ENCODE results near the gene TMEM201.
"Not testable (repeated sequence)": the region's sequence is repeated elsewhere in the genome, so short reads cannot be mapped to it uniquely, and the experiment has no call there.

The TMEM201 gene

GRCh38 chr1:9588551-9589143, at the start of gene TMEM201:
Gene TMEM201, plus strand, starts transcription at chr1:9588911. Its CDS starts 20 bp downstream, at chr1:9588931.
- peak; percentile 87 for DNase-seq

DNA sequence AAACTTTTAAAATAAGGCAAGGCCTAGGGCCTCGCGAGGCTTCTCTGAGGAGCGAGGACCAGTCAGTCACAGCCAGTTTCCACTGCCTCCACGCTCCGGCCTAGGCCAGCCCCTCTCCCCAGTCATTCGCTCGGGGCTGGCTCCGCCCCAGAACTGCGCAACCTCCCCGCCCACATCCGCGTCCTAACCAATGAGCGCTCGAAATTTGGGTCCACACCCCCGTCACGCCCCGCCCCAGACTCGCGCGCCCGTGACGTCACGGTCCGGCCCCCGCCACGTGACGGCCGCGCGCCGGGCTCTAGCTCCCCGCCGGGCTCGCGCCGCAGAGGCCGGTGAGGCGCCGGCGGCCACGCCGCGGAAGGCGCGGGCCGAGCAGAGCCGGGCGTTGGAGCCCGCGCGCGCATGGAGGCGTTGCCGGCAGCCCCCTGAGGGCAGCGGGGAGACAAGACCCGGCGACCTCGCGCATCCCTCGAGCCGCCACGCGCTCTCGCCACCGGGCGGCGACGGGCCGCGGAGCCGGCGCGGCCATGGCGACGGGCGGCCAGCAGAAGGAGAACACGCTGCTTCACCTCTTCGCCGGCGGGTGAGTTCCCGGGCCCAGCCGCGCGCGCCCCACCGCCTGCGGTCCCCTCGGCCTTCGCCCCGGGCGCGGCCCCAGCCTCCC, 49.4 kb upstream of the TMEM201 start, which contains the start of gene SLC25A33:
TSS of gene SLC25A33 (plus strand) at position 301 of the 664 bp plus-strand sequence. CDS start at position 528, 227 bp downstream.
- DNase-seq: peak; percentile 95

DNA sequence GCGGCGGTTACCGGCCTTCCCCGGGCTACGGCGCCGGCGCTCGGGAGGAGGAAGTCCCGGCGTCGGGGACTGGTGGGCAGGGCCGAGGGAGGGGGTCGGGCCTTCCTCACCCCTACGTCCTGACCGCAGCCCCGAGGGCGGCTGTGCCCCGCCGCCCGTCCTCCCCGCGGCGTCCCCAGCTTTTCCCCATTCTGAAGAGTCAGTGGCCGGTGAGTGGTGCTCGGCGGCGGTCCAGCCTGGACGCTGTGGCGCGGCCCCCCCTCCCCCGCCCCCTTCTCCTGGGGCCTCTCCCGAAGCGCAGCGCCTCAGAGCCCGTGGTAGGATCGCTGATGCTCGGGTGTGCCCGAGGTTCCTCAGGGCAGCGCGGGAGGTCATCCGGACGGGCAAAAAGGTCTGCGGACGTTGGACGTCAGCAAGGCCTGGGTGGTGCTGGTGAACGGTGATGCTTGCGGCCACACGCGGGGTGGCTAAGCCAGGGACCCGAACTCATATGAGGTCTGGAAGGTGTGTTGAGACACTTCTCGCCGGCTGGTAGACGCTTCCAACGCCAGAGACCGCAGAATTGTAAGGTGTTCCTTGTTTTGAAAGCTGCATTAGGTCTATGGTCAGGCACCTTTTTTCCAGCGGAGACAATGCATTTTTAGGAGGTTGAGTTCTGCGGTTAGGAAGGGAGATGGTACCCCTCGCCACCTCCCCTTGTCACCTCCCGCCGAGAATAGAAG, 48.7 kb upstream of the TMEM201 start:
- DNase-seq: peak; percentile 51

DNA sequence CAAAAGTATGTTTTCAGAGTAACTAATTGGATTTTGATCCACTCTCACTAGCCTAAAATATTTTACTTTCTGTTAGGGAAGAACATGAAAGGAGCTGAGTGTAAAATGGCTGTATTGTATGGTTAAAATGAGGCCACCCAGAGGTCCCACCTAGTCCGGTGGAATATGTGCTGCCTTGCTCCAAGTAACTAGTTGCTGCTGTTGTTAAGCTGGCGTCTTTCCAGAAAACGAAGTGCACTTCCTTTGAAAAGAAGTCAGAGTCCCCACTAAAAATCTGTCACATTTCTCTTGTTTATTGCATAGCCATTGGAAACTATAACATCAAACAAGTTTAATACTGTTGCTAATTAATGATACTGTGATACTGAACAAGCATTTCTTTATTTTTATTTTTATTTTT, 46.3 kb upstream of the TMEM201 start:
- no peak for DNase-seq

- no peak for DNase-seq
These were observed 43.8 kb upstream of the TMEM201 start for GRCh38 chr1:9544926-9545325.

DNA sequence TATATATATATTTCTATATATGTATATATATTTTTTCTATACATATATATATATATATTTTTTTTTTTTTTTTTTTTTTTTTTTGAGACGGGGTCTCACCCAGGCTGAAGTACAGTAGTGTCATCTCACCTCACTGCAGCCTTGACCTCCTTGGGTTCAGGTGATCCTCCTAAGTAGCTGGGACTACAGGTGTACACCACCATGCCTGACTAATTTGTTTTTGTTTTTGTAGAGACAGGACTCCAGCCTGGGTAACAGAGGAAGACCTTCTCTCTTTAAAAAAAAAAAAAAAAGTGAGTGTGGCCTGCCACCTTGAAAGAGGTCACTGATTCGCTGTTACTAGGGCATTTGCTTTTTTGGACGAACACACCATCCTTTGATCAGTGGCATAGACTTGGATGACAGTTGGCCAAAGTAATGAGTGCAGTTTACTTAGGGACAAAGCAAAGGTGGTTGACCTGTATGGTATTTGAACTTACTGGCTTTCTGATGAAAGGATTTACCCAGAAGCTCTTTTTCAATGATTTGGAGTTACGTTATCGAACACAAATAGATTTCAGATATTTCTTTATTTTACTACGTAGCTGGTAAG, 38.7 kb upstream of the TMEM201 start:
- no peak for DNase-seq

DNA sequence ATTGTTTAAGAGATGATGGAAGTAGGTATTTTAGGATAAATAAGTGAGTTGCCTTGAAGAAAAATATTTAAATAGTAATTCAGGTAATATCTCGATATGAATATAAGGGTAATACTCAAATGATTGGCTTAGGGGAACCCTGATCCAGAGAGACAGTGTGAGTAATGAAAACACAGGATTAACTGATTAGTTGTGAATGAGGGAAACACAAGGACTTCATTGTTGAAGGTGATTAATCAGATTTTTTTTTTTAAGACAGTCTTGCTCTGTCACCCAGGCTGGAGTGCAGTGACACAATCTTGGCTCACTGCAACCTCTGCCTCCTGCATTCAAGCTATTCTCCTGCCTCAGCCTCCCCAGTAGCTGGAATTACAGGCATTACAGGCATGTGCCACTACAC, 36.7 kb upstream of the TMEM201 start:
- DNase-seq: no peak

DNA sequence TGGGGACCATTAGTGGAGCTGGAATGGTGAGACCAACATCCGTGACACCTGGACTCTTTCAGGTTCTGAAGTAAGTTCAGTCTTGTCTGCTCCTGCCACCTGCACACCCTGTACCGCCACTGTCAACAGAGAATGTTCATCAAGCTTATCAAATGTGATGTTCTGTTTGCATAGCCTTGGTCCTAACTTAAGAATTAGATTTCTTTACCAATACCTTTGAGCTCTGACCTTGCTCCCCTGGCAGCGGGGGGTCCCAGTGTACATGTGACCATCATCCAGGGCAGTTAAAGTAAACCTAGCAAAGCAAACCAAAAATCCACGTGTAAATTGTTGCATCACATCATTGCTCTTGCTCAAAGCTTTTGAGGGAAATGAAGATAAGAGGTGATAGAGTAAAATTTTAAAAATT, 35.0 kb upstream of the TMEM201 start:
- no peak for DNase-seq

GRCh38 chr1:9555942-9556341, 32.8 kb upstream of the TMEM201 start:
- DNase-seq: no peak

GRCh38 chr1:9557624-9558023, 31.1 kb upstream of the TMEM201 start:
- no peak for DNase-seq

DNA sequence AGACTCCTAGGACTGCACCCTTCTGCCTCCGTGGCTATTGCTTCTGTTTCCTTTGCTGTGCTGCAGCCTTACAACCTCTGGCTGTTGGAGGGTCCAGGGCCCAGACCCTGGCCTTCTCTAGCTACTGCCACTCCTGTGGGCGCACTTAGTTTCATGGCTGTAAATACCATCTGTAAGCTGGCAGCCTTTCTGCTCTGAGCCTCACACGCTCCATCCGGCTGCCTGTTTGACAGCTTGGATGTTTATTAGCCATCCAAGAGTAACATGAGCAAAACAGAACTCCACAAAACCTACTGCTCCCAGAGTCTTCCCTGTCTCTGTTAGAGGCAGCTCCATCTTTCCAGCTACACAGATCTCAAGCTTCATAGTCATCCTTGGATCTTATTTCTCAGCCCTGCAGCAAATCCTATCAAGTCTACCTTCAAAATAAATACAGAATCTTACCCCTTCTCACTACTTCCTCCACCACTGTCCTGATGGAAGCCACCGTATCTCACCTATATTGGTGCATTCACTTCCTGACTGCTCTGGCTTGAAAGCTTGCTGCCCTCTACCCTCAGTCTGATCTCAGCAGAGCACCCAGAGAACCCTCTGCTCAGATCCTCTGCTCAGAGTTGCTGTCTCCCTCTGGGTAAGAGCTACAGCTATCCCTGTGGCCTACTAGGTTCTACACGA, 30.3 kb upstream of the TMEM201 start:
- DNase-seq: no peak

DNA sequence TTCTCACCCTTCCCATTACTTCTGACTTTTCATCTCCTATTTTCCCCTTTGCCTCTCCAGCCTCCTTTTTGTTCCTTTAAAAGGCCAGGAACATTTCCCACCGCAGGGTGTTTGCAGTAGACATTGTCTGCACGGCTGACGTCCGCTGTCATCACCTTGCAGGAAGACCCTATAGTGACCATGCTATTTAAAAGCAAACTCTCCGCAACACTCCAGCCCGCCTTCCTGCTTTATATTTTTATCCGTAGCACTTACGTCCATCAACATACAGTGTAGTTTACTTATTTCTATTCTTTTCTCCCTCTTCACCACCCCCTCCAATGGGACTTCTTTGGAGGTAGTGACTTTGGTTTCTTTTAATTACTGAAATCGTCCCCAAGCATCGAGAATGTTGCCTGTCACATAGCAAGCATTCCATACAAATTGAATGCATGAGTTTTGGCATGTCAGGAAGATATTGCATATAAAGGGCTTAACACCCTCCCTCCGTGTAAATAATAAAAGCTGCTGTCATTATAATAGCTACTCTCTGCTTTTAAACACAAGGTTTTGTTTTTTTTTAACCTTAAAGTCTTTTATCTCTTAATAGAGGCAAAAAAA, 29.7 kb upstream of the TMEM201 start:
- DNase-seq: no peak

- DNase-seq: no peak
These were observed 29.0 kb upstream of the TMEM201 start for GRCh38 chr1:9559673-9560072.

DNA sequence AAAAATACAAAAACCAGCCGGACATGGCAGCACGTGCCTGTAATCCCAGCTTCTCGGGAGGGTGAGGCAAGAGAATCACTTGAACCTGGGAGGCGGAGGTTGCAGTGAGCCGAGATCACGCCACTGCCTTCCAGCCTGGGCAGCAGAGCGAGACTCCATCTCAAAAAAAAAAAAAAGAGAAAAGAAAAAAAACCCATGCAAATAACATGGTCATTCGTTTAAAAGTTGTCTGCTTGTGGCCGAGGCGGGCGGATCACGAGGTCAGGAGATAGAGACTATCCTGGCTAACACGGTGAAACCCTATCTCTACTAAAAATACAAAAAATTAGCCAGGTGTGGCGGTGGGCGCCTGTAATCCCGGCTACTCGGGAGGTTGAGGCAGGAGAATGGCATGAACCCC, 28.6 kb upstream of the TMEM201 start:
- not testable (repeated sequence) for DNase-seq

DNA sequence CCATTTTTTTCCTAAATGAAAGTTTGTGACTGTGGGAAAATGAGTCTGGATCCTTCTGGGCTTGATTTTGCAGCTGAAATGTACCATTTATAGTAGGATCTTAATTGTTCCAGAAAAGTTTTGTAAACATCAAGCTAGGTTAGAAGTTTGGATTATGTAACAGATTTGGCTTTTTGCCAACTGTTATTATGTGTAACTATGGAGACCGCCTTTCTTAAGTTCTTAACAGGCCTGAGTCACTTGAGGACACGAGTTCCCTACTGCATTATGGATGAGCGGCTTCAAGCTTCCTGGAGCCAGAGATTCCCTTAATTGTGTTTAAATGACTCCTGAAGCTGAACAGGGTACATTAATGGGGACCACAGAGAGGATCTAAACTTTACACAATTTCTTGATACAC, 27.3 kb upstream of the TMEM201 start:
- no peak for DNase-seq

DNA sequence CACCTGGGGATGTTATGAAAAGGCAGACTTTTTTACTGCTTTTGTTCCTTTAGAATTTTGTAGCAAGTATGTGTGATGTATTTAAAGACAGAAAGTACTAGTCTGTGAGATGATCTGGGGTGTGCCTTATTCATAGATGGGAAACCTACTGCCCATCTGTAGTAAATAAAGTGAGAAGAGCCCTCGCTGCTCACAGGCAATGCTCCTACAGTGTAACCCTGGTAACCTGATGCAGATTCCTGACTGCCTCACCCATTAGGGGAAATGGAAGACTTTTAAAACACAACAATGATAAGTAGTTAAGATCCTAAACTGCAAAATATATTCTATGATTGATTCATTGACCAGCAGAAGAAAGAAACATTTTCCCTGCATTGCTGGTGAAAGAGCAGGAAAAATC, 19.4 kb upstream of the TMEM201 start:
- no peak for DNase-seq

DNA sequence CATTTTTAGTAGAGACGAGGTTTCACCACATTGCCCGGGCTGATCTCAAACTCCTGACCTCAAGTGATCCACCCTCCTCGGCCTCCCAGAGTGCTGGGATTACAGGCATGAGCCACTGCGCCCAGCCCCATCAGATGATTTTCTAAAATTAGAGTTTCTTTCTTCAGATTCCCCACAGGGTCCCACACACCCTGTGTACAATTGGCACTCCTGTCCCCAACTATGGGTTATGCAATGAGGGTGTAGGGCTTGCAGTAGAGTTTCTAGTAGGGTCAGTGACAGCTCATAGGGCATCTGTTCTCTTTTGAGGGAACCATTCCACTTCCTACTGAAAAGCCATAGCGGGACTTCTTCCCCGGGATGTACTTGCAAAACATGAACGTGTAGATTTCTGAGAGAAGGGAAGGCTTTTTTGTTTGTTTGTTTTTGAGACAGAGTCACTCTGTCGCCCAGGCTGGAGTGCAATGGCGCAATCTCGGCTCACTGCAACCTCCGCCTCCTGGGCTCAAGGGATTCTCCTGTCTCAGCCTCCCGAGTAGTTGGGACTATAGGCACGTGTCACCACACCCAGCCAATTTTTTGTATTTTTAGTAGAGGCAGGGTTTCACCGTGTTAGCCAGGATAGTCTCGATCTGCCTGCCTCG, 17.7 kb upstream of the TMEM201 start:
- DNase-seq: not testable (repeated sequence)

- DNase-seq: no peak
These were observed 15.0 kb upstream of the TMEM201 start for GRCh38 chr1:9573723-9574122.

DNA sequence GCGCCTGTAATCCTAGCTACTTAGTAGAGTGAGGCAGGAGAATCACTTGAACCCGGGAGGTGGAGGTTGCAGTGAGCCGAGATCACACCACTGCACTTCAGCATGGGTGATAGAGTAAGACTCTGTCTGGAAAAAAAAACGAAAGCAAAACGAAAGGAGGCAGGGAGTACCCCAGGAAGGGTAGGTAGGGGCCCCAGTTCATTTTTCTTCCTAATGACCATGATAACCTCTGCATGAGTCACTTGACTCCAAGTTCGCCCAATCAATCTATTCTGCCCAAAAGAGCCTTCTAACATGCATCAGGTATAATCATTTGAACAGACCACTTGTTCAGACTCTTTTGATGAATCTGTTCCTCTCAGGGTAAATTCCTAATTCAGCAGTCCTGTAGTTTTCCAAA, 13.2 kb upstream of the TMEM201 start:
- no peak for DNase-seq

- no peak for DNase-seq
These were observed 11.8 kb upstream of the TMEM201 start for GRCh38 chr1:9576903-9577302.

DNA sequence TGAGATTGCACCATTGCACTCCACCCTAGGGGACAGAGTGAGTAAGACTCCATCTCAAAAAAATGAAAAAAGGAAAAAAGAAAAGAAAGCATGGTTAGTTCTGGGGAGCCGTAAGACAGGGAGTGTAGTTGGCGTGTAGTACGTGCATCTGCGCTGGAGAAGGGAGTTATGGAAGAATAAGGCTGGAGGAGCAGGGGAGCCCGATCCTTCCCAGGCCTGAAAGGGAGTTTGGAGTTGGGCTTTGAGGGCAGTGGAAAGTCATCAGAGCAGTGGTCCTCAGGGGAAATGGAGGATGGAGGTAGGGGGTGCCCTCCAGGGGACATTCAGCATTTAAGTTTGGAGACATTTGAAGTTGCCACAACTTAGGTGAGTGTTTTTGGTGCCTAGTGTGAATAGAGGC, 11.3 kb upstream of the TMEM201 start:
- no peak for DNase-seq

GRCh38 chr1:9580942-9581341, 7.8 kb upstream of the TMEM201 start:
- no peak for DNase-seq
